Skeletal muscle cell (primary cell): ENCODE results near the gene SLC16A10.

Experiments
- DNase-seq: peaks from one replicate; pipeline ENCODE4 v3.0.0-alpha.2; 2010; ENCODE audit warnings: low read depth
- H3K4me3 ChIP-seq: 2 replicates; pipeline ENCODE4 v1.5.1; 2011; ENCODE audit warnings: low read depth, mild to moderate bottlenecking, control low read depth, low read length, moderate library complexity

Gene SLC16A10

DNA sequence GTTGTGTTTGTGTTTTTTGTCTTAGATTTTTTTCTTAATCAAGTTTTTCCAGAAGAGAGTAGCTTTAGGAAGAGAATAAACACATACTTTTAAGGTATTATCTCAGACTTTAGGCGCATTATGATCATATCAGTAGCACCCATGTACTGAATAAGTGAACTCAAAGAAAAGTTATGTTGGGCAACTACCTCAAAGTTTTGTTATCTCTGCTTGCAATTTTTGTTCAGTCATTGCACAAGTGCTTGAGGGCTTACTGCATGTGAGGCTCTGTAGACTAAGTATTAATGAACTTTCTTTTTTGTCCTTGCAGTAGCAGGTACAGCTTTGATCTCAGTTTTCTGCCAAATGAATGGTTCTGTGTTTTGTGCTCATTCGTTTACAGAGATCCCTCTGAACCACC, 189.0 kb downstream of the SLC16A10 start:
- H3K4me3 ChIP-seq, result no peak overlapping the region
- DNase-seq, result no peak

DNA sequence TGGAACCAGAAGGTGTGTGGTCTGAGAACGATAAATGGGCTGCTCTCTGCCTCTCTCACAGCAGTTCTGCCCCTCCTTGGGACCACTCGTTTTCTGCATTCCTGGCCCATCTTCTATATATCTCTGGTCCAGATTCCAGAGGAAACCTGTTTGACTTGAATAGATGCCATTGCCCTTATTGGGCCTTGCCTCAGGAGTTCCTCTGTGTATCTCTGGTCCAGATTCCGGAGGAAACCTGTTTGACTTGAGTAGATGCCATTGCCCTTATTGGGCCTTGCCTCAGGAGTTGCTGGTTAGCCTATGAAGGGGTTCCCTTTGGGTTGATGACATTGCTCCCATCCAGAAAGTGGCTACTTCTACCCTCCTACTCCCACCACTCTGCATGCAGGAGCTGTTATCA, 189.4 kb downstream of the SLC16A10 start:
- H3K4me3 ChIP-seq, result no peak overlapping the region
- DNase-seq, result no peak

DNA sequence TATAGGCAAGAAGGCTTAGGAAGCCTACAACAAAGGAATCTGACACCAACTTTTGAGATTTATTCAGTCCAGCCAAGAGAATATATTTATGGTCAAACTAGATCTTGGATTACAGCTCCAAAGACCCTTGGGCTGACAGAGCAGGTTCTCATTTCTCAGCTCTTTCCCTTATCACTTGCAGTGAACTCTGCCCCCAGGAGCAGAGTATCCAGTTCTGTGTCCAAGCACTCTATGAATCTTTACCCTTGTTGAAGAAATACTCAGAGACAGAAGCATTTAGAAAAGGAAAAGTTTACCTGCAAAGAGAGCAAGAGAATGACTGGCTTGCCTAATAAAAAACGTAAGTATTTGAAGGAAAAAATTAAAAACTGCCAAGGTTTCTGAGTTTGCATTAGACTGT, 190.5 kb downstream of the SLC16A10 start:
- no peak for DNase-seq
- H3K4me3 ChIP-seq, result no peak overlapping the region

DNA sequence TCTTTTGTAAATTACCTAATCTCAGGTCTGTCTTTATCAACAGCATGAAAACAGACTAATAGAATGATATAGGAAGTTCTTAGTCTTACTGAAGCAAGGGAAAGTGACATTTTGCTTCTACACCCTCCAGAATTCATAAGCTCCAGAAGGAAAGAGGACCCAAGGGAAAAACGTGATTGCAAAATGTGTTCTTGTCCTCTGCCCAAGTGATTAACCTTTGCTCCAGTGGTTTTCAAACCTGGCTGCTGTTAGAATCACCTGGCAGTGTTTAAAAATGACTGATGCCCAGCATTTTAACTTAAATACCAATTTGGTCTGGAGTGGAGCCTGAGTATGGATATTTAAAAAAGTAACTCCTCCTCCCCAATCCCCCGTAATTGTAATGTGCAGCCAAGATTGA, 191.4 kb downstream of the SLC16A10 start:
- no peak overlapping the region for H3K4me3 ChIP-seq
- DNase-seq, result no peak

DNA sequence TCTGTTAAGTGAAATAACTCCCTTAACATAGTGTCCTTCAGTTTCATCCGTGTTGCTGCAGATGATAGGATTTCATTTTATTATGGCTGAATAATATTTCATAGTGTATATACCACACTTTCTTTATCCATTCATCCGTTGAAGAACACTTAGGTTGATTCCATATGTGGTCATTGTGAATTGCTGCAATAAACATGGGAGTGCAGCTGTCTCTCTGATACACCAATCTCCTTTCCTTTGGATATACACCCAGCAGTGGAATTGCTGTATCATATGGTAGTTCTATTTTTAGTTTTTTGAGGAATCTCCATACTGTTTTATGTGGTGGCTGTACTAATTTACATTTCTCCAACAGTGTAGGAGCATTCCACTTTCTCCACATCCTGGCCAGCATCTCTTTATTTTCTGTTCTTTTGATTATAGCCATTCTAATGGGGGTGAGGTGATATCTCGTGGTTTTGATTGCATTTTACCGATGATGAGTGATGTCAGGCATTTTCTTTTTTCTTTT, 193.2 kb downstream of the SLC16A10 start:
- no peak overlapping the region for H3K4me3 ChIP-seq
- no peak for DNase-seq
